Keratinocyte (primary cell): ENCODE results near the gene SEC16A. TPM values are rescaled to one million over a fixed set of nuclear protein-coding genes. Genes with fewer than 3 reads are reported as not detected.

Experiments used
- DNase-seq: peaks from one replicate; pipeline ENCODE4 v3.0.0-alpha.2; 2011; ENCODE audit warnings: low read depth, missing footprints, low spot score
- FAIRE-seq: peaks from 2 replicates; lab custom pipeline; 2011; peaks lifted over from hg19 to GRCh38; lab: Jason Lieb, UNC
- H2AFZ ChIP-seq: 2 replicates; pipeline ENCODE4 v1.6.0; 2012; ENCODE audit warnings: low read length, control low read depth, inconsistent platforms; ENCODE audit not compliant: control insufficient read depth
- H3K27ac ChIP-seq: 2 replicates; pipeline ENCODE4 v1.5.1; 2011; ENCODE audit warnings: low read length; ENCODE audit not compliant: control insufficient read depth, insufficient read depth
- H3K27me3 ChIP-seq: 3 replicates; pipeline ENCODE4 v1.6.0; 2011; ENCODE audit warnings: low read length; ENCODE audit not compliant: control insufficient read depth, insufficient read depth; ENCODE audit errors: extremely low read depth
- H3K36me3 ChIP-seq, 2 experiments: 2 replicates in 1 of 2; 3 replicates in 1 of 2; pipeline ENCODE4 v1.5.1; 2011; ENCODE audit warnings: low read length in 2 of 2, mild to moderate bottlenecking in 1 of 2; ENCODE audit not compliant: control insufficient read depth in 2 of 2, insufficient read depth in 2 of 2; ENCODE audit errors: extremely low read depth in 1 of 2
- H3K4me1 ChIP-seq: 3 replicates; pipeline ENCODE4 v1.5.1; 2011; ENCODE audit warnings: low read length; ENCODE audit not compliant: control insufficient read depth, insufficient read depth; ENCODE audit errors: extremely low read depth
- H3K4me2 ChIP-seq: 3 replicates; pipeline ENCODE4 v1.6.0; 2011; ENCODE audit warnings: low read depth, low read length; ENCODE audit not compliant: control insufficient read depth, insufficient read depth; ENCODE audit errors: extremely low read depth
- H3K4me3 ChIP-seq, 3 experiments: fragments of 200-600 bp in 1 of 3; sonication (generic) in 1 of 3; 2 replicates in 2 of 3; 3 replicates in 1 of 3; pipeline ENCODE4 v1.5.1; 2011 to 2016; ENCODE audit warnings: low read length in 3 of 3, mild to moderate bottlenecking in 3 of 3, control low read depth in 2 of 3, inconsistent platforms in 1 of 3, low read depth in 1 of 3, mixed read lengths in 1 of 3, mixed run types in 1 of 3, moderate library complexity in 1 of 3; ENCODE audit not compliant: control insufficient read depth in 2 of 3, insufficient read depth in 2 of 3; ENCODE audit errors: extremely low read depth in 1 of 3
- H3K79me2 ChIP-seq: 2 replicates; pipeline ENCODE4 v1.6.0; 2012; ENCODE audit warnings: low read length; ENCODE audit not compliant: control insufficient read depth, insufficient read depth
- H3K9ac ChIP-seq: 3 replicates; pipeline ENCODE4 v1.6.0; 2011; ENCODE audit warnings: low read length; ENCODE audit not compliant: control insufficient read depth, insufficient read depth; ENCODE audit errors: extremely low read depth
- H3K9me1 ChIP-seq: 3 replicates; pipeline ENCODE4 v1.6.0; 2011; ENCODE audit warnings: low read length; ENCODE audit not compliant: control insufficient read depth, insufficient read depth; ENCODE audit errors: extremely low read depth
- H3K9me3 ChIP-seq: 2 replicates; pipeline ENCODE4 v1.5.1; 2012; ENCODE audit warnings: low read depth, low read length; ENCODE audit not compliant: control insufficient read depth
- H4K20me1 ChIP-seq: 3 replicates; pipeline ENCODE4 v1.6.0; 2011; ENCODE audit warnings: low read length; ENCODE audit not compliant: control insufficient read depth, insufficient read depth; ENCODE audit errors: extremely low read depth
- EZH2 ChIP-seq: IDR thresholded peaks from one replicate; pipeline ENCODE4 v1.6.1; 2012; ENCODE audit warnings: inconsistent platforms, mild to moderate bottlenecking, low read length, moderate library complexity
- dilution Hi-C: fragments of 300-500 bp; cut with MboI; formaldehyde crosslinking; loops from one replicate; pipeline ENCODE4 v1.7.0; 2020; ENCODE audit warnings: low sequenced_read_pairs; ENCODE audit not compliant: extremely low pct_ligation_motif_present
- polyA plus RNA-seq, 5 experiments: library from polyadenylated mRNA; depleted of rRNA in 3 of 5; stranded (reverse) in 3 of 5; stranded (forward) in 1 of 5; unstranded in 1 of 5; fragments of >200 nt; gene quantifications; 1 replicate in 1 of 5; 2 replicates in 3 of 5; 3 replicates in 1 of 5; pipeline versions ENCODE4 v1.2.1 to v1.2.3, GENCODE V29; 2011 to 2012; ENCODE audit warnings: missing spikeins in 2 of 5, low read depth in 1 of 5, low replicate concordance in 1 of 5
- TF ChIP-seq, protein P1 (sequence below), 3 experiments: IDR thresholded peaks in 1 of 3; conservative IDR thresholded peaks in 1 of 3; optimal IDR thresholded peaks in 1 of 3; 2 replicates in 2 of 3; 3 replicates in 1 of 3; pipeline versions ENCODE3 to v1.5.1; 2011; ENCODE audit warnings: low read length in 3 of 3, mild to moderate bottlenecking in 3 of 3, moderate library complexity in 2 of 3, control low read depth in 1 of 3, inconsistent platforms in 1 of 3; ENCODE audit not compliant: insufficient read depth in 2 of 3; ENCODE audit errors: extremely low read depth in 1 of 3

Gene SEC16A
- polyA plus RNA-seq, 1 donor (not counting 4 experiments of a cell fraction or from before 2014, with no cell fraction given), result 15.8 TPM

DNA sequence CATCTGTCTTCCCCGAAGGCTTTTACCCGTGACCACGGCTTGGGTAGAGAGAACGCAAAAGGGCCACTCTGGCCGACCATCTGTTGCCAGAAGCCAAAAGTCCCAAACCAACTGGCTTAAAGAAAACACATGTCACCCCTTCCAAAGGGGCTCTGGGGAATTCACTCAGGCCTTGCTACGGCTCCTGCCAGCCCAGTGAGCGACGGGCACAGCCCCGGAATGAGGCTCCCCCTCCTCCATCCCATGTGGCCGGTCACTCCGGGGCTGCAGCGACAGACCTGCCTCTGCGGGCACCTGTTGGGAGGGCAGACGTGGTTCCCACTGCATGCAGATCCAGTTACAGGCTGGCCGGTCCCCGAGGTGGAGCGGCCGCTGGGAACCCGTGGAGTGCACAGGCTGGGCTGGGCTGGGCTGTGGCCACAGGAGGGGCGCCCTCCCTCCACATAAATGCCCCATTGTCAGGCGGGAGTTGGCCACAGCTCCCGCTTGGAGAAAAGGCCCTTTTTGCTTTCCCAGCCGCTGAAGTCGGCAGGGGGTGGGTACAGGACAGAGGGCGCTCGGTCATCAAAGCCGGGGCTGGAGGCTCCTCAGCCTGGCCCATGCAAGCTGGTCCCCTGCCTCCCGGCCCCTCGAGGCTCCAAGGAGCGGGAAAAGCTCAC, 43.1 kb upstream of the SEC16A start:
- no peak overlapping the region for H3K9ac ChIP-seq

GRCh38 chr9:136525207-136525606, 42.4 kb upstream of the SEC16A start:
- no peaks in the 10 kb centered on the region for H3K4me1 ChIP-seq
- H4K20me1 ChIP-seq, result peaks cover 31% of the 10 kb centered on the region
- H3K9me1 ChIP-seq, result no peaks in the 10 kb centered on the region
- FAIRE-seq (no peak), DNase-seq (no peak)
- no peak overlapping the region for H3K9ac ChIP-seq
- H3K27me3 ChIP-seq, result no peaks in the 10 kb centered on the region
- H3K79me2 ChIP-seq, result peaks cover 94% of the 10 kb centered on the region
- no peak overlapping the region for H3K4me2 ChIP-seq
- TF ChIP-seq, protein P1, sequence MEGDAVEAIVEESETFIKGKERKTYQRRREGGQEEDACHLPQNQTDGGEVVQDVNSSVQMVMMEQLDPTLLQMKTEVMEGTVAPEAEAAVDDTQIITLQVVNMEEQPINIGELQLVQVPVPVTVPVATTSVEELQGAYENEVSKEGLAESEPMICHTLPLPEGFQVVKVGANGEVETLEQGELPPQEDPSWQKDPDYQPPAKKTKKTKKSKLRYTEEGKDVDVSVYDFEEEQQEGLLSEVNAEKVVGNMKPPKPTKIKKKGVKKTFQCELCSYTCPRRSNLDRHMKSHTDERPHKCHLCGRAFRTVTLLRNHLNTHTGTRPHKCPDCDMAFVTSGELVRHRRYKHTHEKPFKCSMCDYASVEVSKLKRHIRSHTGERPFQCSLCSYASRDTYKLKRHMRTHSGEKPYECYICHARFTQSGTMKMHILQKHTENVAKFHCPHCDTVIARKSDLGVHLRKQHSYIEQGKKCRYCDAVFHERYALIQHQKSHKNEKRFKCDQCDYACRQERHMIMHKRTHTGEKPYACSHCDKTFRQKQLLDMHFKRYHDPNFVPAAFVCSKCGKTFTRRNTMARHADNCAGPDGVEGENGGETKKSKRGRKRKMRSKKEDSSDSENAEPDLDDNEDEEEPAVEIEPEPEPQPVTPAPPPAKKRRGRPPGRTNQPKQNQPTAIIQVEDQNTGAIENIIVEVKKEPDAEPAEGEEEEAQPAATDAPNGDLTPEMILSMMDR (optimal IDR thresholded peaks at IDR 0.05 in 1 of 3, IDR thresholded peaks at IDR 0.05 in 1 of 3, conservative IDR thresholded peaks at IDR 0.05 in 1 of 3; ENCODE audit: extremely low read depth in 1 of 3, insufficient read depth in 2 of 3, low read length in 3 of 3), result no peak
- H3K36me3 ChIP-seq, result peaks cover 27 to 33% of the 10 kb centered on the region in 2 experiments
- no peaks in the 10 kb centered on the region for H3K9me3 ChIP-seq
- H3K4me3 ChIP-seq, result no peak overlapping the region
- no peak overlapping the region for H2AFZ ChIP-seq
- dilution Hi-C loops, result no loop called here
- no peak overlapping the region for H3K27ac ChIP-seq

More for the DNA sequence above, 43.1 kb upstream of the SEC16A start:
- H3K4me2 ChIP-seq, result no peak overlapping the region
- H3K36me3 ChIP-seq, result peaks cover 21 to 30% of the 10 kb centered on the region in 2 experiments
- peaks cover 95% of the 10 kb centered on the region for H3K79me2 ChIP-seq
- no peak overlapping the region for H3K4me3 ChIP-seq
- dilution Hi-C loops, result no loop called here
- H3K27ac ChIP-seq, result no peak overlapping the region
- FAIRE-seq (no peak), DNase-seq (no peak)
- H3K4me1 ChIP-seq, result no peaks in the 10 kb centered on the region
- peaks cover 34% of the 10 kb centered on the region for H4K20me1 ChIP-seq
- H3K9me1 ChIP-seq, result no peaks in the 10 kb centered on the region
- H3K9me3 ChIP-seq, result no peaks in the 10 kb centered on the region
- H2AFZ ChIP-seq, result no peak overlapping the region
- TF ChIP-seq, protein P1 (optimal IDR thresholded peaks at IDR 0.05 in 1 of 3, IDR thresholded peaks at IDR 0.05 in 1 of 3, conservative IDR thresholded peaks at IDR 0.05 in 1 of 3; ENCODE audit: extremely low read depth in 1 of 3, insufficient read depth in 2 of 3, low read length in 3 of 3), result no peak
- no peak for TF ChIP-seq EZH2
- no peaks in the 10 kb centered on the region for H3K27me3 ChIP-seq
